ENCODE data around the gene IL1RAPL1. TPM values are rescaled to one million over a fixed set of nuclear protein-coding genes. Genes with fewer than 3 reads are reported as not detected.

Gene IL1RAPL1
- total RNA-seq, 2 donors from 2014 or later = not detected

- Mint-ChIP-seq H3K4me3 (no peak overlapping the region), H3K27me3 (ENCODE audit: low read depth) (peaks cover 4% of the 10 kb centered on the region), H3K27ac (no peak overlapping the region), H3K4me1 (ENCODE audit: low read depth) (no peaks in the 10 kb centered on the region), H3K9me3 (peaks cover 5 to 7% of the 10 kb centered on the region in 2 donors), H3K36me3 (ENCODE audit: insufficient read depth in 2 of 2) (no peaks in the 10 kb centered on the region)
- DNase-seq (no peak), ATAC-seq (replicated peaks in 1 of 2) (no peak)
Observed at GRCh38 chrX:29653721-29654120, 1066.5 kb downstream of the IL1RAPL1 start.

GRCh38 chrX:29659911-29660310, 1072.7 kb downstream of the IL1RAPL1 start:
- Mint-ChIP-seq H3K4me1 (ENCODE audit: low read depth) (no peaks in the 10 kb centered on the region), H3K27ac (no peak overlapping the region), H3K27me3 (ENCODE audit: low read depth) (peaks cover 6% of the 10 kb centered on the region), H3K36me3 (ENCODE audit: insufficient read depth in 2 of 2) (no peaks in the 10 kb centered on the region), H3K9me3 (peaks cover 3 to 5% of the 10 kb centered on the region in 2 donors), H3K4me3 (no peak overlapping the region)
- DNase-seq (no peak), ATAC-seq (replicated peaks in 1 of 2) (no peak)

- H3K27me3 Mint-ChIP-seq (ENCODE audit: low read depth) = peaks cover 6% of the 10 kb centered on the region
- H3K9me3 Mint-ChIP-seq = peaks cover 3 to 5% of the 10 kb centered on the region in 2 donors
- DNase-seq (no peak), ATAC-seq (replicated peaks in 1 of 2) (no peak)
- no peaks in the 10 kb centered on the region for H3K4me1 Mint-ChIP-seq (ENCODE audit: low read depth)
- no peak overlapping the region for H3K4me3 Mint-ChIP-seq
- no peaks in the 10 kb centered on the region for H3K36me3 Mint-ChIP-seq (ENCODE audit: insufficient read depth in 2 of 2)
- H3K27ac Mint-ChIP-seq = no peak overlapping the region
Observed at GRCh38 chrX:29661290-29661689, 1074.0 kb downstream of the IL1RAPL1 start.

- peaks cover 3 to 5% of the 10 kb centered on the region in 2 donors for H3K9me3 Mint-ChIP-seq
- H3K27ac Mint-ChIP-seq = no peak overlapping the region
Observed at GRCh38 chrX:29662101-29662500, 1074.9 kb downstream of the IL1RAPL1 start.

GRCh38 chrX:29662759-29663503, 1075.7 kb downstream of the IL1RAPL1 start:
- DNase-seq = no peak
- Mint-ChIP-seq H3K9me3 (peaks cover 3 to 7% of the 10 kb centered on the region in 2 donors), H3K4me3 (no peak overlapping the region), H3K36me3 (ENCODE audit: insufficient read depth in 2 of 2) (no peaks in the 10 kb centered on the region), H3K27ac (no peak overlapping the region), H3K4me1 (ENCODE audit: low read depth) (no peaks in the 10 kb centered on the region), H3K27me3 (ENCODE audit: low read depth) (peaks cover 6% of the 10 kb centered on the region)
- ATAC-seq (replicated peaks in 1 of 2) = no peak

More at GRCh38 chrX:29662101-29662500, 1074.9 kb downstream of the IL1RAPL1 start:
- Mint-ChIP-seq H3K27me3 (ENCODE audit: low read depth) (peaks cover 6% of the 10 kb centered on the region), H3K36me3 (ENCODE audit: insufficient read depth in 2 of 2) (no peaks in the 10 kb centered on the region), H3K4me3 (no peak overlapping the region), H3K4me1 (ENCODE audit: low read depth) (no peaks in the 10 kb centered on the region)
- ATAC-seq (replicated peaks in 1 of 2) (no peak), DNase-seq (no peak)

- no peaks in the 10 kb centered on the region for H3K4me1 Mint-ChIP-seq (ENCODE audit: low read depth)
- no peak overlapping the region for H3K27ac Mint-ChIP-seq
- H3K36me3 Mint-ChIP-seq (ENCODE audit: insufficient read depth in 2 of 2) = no peaks in the 10 kb centered on the region
- ATAC-seq (replicated peaks in 1 of 2) = no peak
- no peak overlapping the region for H3K4me3 Mint-ChIP-seq
- H3K9me3 Mint-ChIP-seq = peaks cover 3 to 6% of the 10 kb centered on the region in 2 donors
- DNase-seq = no peak
- H3K27me3 Mint-ChIP-seq (ENCODE audit: low read depth) = peaks cover 6% of the 10 kb centered on the region
Observed at GRCh38 chrX:29665532-29665931, 1078.3 kb downstream of the IL1RAPL1 start.

- no peaks in the 10 kb centered on the region for H3K36me3 Mint-ChIP-seq (ENCODE audit: insufficient read depth in 2 of 2)
- ATAC-seq (replicated peaks in 1 of 2) (no peak), DNase-seq (no peak)
- no peak overlapping the region for H3K4me3 Mint-ChIP-seq
- H3K4me1 Mint-ChIP-seq (ENCODE audit: low read depth) = no peaks in the 10 kb centered on the region
- H3K9me3 Mint-ChIP-seq = peaks cover 3 to 5% of the 10 kb centered on the region in 2 donors
- H3K27me3 Mint-ChIP-seq (ENCODE audit: low read depth) = peaks cover 6% of the 10 kb centered on the region
- no peak overlapping the region for H3K27ac Mint-ChIP-seq
Observed at GRCh38 chrX:29666366-29666765, 1079.1 kb downstream of the IL1RAPL1 start.

- Mint-ChIP-seq H3K4me3 (no peak overlapping the region), H3K27ac (no peak overlapping the region), H3K9me3 (peaks cover 0 to 4% of the 10 kb centered on the region in 2 donors), H3K4me1 (ENCODE audit: low read depth) (no peaks in the 10 kb centered on the region), H3K27me3 (ENCODE audit: low read depth) (no peaks in the 10 kb centered on the region), H3K36me3 (ENCODE audit: insufficient read depth in 2 of 2) (no peaks in the 10 kb centered on the region)
- DNase-seq (no peak), ATAC-seq (replicated peaks in 1 of 2) (no peak)
Observed at GRCh38 chrX:29671421-29671820, 1084.2 kb downstream of the IL1RAPL1 start.

GRCh38 chrX:29687687-29688086, 1100.4 kb downstream of the IL1RAPL1 start:
- Mint-ChIP-seq H3K27ac (no peak overlapping the region), H3K27me3 (ENCODE audit: low read depth) (no peaks in the 10 kb centered on the region), H3K4me1 (ENCODE audit: low read depth) (no peaks in the 10 kb centered on the region), H3K36me3 (ENCODE audit: insufficient read depth in 2 of 2) (no peaks in the 10 kb centered on the region), H3K9me3 (peaks cover 0 to 2% of the 10 kb centered on the region in 2 donors), H3K4me3 (no peak overlapping the region)
- ATAC-seq (replicated peaks in 1 of 2) = no peak
- DNase-seq = no peak

GRCh38 chrX:29690061-29690460, 1102.8 kb downstream of the IL1RAPL1 start:
- DNase-seq = no peak

GRCh38 chrX:29691044-29691443, 1103.8 kb downstream of the IL1RAPL1 start:
- no peaks in the 10 kb centered on the region for H3K4me1 Mint-ChIP-seq (ENCODE audit: low read depth)
- no peaks in the 10 kb centered on the region for H3K27me3 Mint-ChIP-seq (ENCODE audit: low read depth)
- ATAC-seq (replicated peaks in 1 of 2) = no peak
- no peak for DNase-seq
- H3K27ac Mint-ChIP-seq = no peak overlapping the region
- H3K4me3 Mint-ChIP-seq = no peak overlapping the region
- H3K36me3 Mint-ChIP-seq (ENCODE audit: insufficient read depth in 2 of 2) = no peaks in the 10 kb centered on the region
- no peaks in the 10 kb centered on the region for H3K9me3 Mint-ChIP-seq

More at GRCh38 chrX:29690061-29690460, 1102.8 kb downstream of the IL1RAPL1 start:
- no peak overlapping the region for H3K27ac Mint-ChIP-seq
- H3K36me3 Mint-ChIP-seq (ENCODE audit: insufficient read depth in 2 of 2) = no peaks in the 10 kb centered on the region
- no peaks in the 10 kb centered on the region for H3K9me3 Mint-ChIP-seq
- H3K4me3 Mint-ChIP-seq = no peak overlapping the region
- ATAC-seq (replicated peaks in 1 of 2) = no peak
- no peaks in the 10 kb centered on the region for H3K27me3 Mint-ChIP-seq (ENCODE audit: low read depth)
- no peaks in the 10 kb centered on the region for H3K4me1 Mint-ChIP-seq (ENCODE audit: low read depth)

GRCh38 chrX:29693912-29694311, 1106.7 kb downstream of the IL1RAPL1 start:
- H3K4me3 Mint-ChIP-seq = no peak overlapping the region
- H3K27me3 Mint-ChIP-seq (ENCODE audit: low read depth) = no peaks in the 10 kb centered on the region
- no peaks in the 10 kb centered on the region for H3K9me3 Mint-ChIP-seq
- no peaks in the 10 kb centered on the region for H3K4me1 Mint-ChIP-seq (ENCODE audit: low read depth)
- DNase-seq (no peak), ATAC-seq (replicated peaks in 1 of 2) (no peak)
- no peaks in the 10 kb centered on the region for H3K36me3 Mint-ChIP-seq (ENCODE audit: insufficient read depth in 2 of 2)
- H3K27ac Mint-ChIP-seq = no peak overlapping the region

- H3K4me1 Mint-ChIP-seq (ENCODE audit: low read depth) = no peaks in the 10 kb centered on the region
- no peak overlapping the region for H3K27ac Mint-ChIP-seq
- no peak overlapping the region for H3K4me3 Mint-ChIP-seq
- H3K36me3 Mint-ChIP-seq (ENCODE audit: insufficient read depth in 2 of 2) = no peaks in the 10 kb centered on the region
- peaks cover 4 to 5% of the 10 kb centered on the region in 2 donors for H3K9me3 Mint-ChIP-seq
- ATAC-seq (replicated peaks in 1 of 2) (no peak), DNase-seq (no peak)
- no peaks in the 10 kb centered on the region for H3K27me3 Mint-ChIP-seq (ENCODE audit: low read depth)
Observed at GRCh38 chrX:29699239-29699638, 1112.0 kb downstream of the IL1RAPL1 start.

GRCh38 chrX:29707088-29707487, 1119.8 kb downstream of the IL1RAPL1 start:
- ATAC-seq (replicated peaks in 1 of 2) (no peak), DNase-seq (no peak)
- Mint-ChIP-seq H3K27ac (no peak overlapping the region), H3K36me3 (ENCODE audit: insufficient read depth in 2 of 2) (no peaks in the 10 kb centered on the region), H3K4me1 (ENCODE audit: low read depth) (no peaks in the 10 kb centered on the region), H3K4me3 (no peak overlapping the region), H3K27me3 (ENCODE audit: low read depth) (no peaks in the 10 kb centered on the region), H3K9me3 (peaks cover 2 to 7% of the 10 kb centered on the region in 2 donors)
